ENCODE measurements around the gene TEDDM1.

DNA sequence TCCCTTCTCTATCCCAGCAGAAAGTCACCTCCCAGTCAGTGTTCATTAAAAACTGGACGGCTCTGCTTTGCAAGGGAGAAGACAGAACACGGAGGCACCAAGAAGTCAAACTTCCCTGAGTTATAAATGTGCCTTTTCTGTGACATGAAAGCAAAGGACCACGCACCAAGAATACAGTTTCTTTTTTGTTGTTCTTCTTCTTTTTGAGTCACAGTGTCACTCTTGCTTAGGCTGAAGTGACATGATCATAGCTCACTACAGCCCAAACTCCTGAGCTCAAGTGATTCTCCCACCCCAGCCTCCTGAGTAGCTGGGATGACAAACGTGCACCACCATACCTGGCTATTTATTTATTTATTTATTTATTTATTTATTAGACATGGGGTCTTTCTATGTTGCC is 31.6 kb downstream of the TEDDM1 start:
- TF ChIP-seq, protein P1, sequence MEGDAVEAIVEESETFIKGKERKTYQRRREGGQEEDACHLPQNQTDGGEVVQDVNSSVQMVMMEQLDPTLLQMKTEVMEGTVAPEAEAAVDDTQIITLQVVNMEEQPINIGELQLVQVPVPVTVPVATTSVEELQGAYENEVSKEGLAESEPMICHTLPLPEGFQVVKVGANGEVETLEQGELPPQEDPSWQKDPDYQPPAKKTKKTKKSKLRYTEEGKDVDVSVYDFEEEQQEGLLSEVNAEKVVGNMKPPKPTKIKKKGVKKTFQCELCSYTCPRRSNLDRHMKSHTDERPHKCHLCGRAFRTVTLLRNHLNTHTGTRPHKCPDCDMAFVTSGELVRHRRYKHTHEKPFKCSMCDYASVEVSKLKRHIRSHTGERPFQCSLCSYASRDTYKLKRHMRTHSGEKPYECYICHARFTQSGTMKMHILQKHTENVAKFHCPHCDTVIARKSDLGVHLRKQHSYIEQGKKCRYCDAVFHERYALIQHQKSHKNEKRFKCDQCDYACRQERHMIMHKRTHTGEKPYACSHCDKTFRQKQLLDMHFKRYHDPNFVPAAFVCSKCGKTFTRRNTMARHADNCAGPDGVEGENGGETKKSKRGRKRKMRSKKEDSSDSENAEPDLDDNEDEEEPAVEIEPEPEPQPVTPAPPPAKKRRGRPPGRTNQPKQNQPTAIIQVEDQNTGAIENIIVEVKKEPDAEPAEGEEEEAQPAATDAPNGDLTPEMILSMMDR (IDR thresholded peaks at IDR 0.05): no peak
- TF ChIP-seq POLR2AphosphoS5 (IDR thresholded peaks at IDR 0.05): no peak

All from stomach (tissue), 4 donors.